NB4 (cell line): ENCODE results near the gene FMO2.
A peak's percentile ranks its signal among the peaks of the same experiment; 100 is the strongest.

ENCODE experiments used
- DNase-seq: peaks from one replicate; pipeline ENCODE4 v3.0.0; 2010; ENCODE audit warnings: low read depth
- H3K4me3 ChIP-seq: one replicate; pipeline ENCODE4 v1.5.1; 2011; ENCODE audit warnings: mild to moderate bottlenecking, low read depth, low read length, moderate library complexity
- CTCF ChIP-seq: IDR thresholded peaks from one replicate; pipeline ENCODE4 v1.5.1; 2012; ENCODE audit warnings: low read depth, low read length
- MAX ChIP-seq: IDR thresholded peaks from 2 replicates; pipeline ENCODE4 v1.6.1; 2011; ENCODE audit warnings: low read depth, low read length
- MYC ChIP-seq: IDR thresholded peaks from 2 replicates; pipeline ENCODE4 v1.6.1; 2011; ENCODE audit warnings: low read depth, low read length
- POLR2A ChIP-seq: IDR thresholded peaks from 2 replicates; pipeline ENCODE4 v1.6.1; 2011; ENCODE audit warnings: mild to moderate bottlenecking; ENCODE audit not compliant: insufficient read length; ENCODE audit errors: extremely low read depth

Gene FMO2

GRCh38 chr1:171247501-171247900, 62.4 kb downstream of the FMO2 start:
- H3K4me3 ChIP-seq, result no peak overlapping the region
- no peak for DNase-seq
- TF ChIP-seq CTCF (no peak), MAX (no peak), POLR2A (no peak), MYC (no peak)

GRCh38 chr1:171248302-171248701, 63.2 kb downstream of the FMO2 start, which contains the start of gene FMO1:
Gene FMO1 (plus strand): TSS chr1:171248494. CDS start chr1:171258088, 9,594 bp downstream.
- TF ChIP-seq POLR2A (no peak), MYC (no peak), MAX (no peak), CTCF (no peak)
- DNase-seq, result no peak
- H3K4me3 ChIP-seq, result no peak within 1 kb of the TSS

- H3K4me3 ChIP-seq, result no peak overlapping the region
- no peak for TF ChIP-seq POLR2A
- no peak for TF ChIP-seq MAX
- TF ChIP-seq CTCF, result no peak
- TF ChIP-seq MYC, result no peak
- DNase-seq, result no peak
Observed at GRCh38 chr1:171248841-171249240, 63.7 kb downstream of the FMO2 start.

- no peak for TF ChIP-seq MYC
- TF ChIP-seq MAX, result no peak
- TF ChIP-seq CTCF, result no peak
- TF ChIP-seq POLR2A, result no peak
Observed at GRCh38 chr1:171250263-171250662, 65.2 kb downstream of the FMO2 start.

GRCh38 chr1:171251042-171251951, 66.2 kb downstream of the FMO2 start:
- DNase-seq, result peak; percentile 50
- H3K4me3 ChIP-seq, result peak overlapping the region; percentile 55
- TF ChIP-seq MAX, result no peak
- no peak for TF ChIP-seq POLR2A
- no peak for TF ChIP-seq MYC
- TF ChIP-seq CTCF, result peak; percentile 58

More at GRCh38 chr1:171250263-171250662, 65.2 kb downstream of the FMO2 start:
- H3K4me3 ChIP-seq, result no peak overlapping the region
- DNase-seq, result no peak
